Activated CD4-positive, alpha-beta T cell treated with anti-CD3 and anti-CD28 coated beads, Interleukin-2, amount 50 U/mL, for 4 hours (primary cell): ENCODE measurements around the gene EEA1.
A peak's percentile ranks its signal among the peaks of the same experiment; 100 is the strongest.
"Not testable (repeated sequence)": the region's sequence is repeated elsewhere in the genome, so short reads cannot be mapped to it uniquely, and the experiment has no call there.

Experiments
- DNase-seq, 2 experiments: peaks; one replicate each; pipeline ENCODE4 v3.0.0-alpha.2; 2020

Gene EEA1

GRCh38 chr12:92928962-92929915, at the start of gene EEA1:
Gene EEA1 (minus strand): TSS chr12:92929295. CDS start chr12:92929066, 229 bp downstream.
- peak; percentile 93 to 95 for DNase-seq

DNA sequence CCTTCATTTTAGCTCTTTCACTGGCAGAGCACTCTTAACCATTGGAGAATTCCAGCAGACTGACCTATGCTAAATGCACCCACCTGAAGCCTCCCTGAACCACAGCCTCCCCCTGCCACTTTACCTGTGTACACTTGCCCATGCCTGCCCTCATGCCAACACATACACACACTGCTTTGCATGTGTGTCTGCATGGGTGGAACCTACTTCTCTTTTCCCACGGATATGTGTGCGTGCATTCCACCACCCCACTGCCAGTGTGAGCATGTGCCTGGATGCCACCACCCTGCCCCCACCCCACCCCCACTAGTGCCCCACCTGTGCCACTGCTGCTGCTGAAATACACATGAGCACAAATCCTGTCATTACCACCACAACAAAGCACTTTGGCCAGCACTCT, 49.5 kb upstream of the EEA1 start:
- no peak for DNase-seq

DNA sequence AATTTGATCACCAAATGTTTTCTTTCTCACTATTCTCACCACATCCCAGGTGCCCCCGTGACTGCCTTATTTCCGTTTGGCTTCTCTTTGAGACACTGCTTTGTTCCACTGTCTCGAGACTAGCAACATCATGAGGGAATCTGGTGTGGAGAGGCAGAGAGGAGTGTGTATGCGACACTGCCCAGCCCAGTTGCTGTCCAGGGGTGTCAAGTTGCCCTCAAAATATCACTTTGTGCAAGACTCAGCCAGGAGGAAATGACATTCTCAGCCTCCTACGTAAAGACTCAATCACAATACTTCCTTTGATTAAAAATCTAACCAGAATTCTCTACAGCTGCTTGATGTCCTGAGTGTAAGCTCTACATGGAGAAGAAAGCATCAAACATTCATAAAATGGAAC, 48.2 kb upstream of the EEA1 start:
- DNase-seq = no peak

- no peak for DNase-seq
Observed at GRCh38 chr12:92974759-92975158, 45.7 kb upstream of the EEA1 start.

GRCh38 chr12:92973614-92974013, 44.5 kb upstream of the EEA1 start:
- no peak for DNase-seq

DNA sequence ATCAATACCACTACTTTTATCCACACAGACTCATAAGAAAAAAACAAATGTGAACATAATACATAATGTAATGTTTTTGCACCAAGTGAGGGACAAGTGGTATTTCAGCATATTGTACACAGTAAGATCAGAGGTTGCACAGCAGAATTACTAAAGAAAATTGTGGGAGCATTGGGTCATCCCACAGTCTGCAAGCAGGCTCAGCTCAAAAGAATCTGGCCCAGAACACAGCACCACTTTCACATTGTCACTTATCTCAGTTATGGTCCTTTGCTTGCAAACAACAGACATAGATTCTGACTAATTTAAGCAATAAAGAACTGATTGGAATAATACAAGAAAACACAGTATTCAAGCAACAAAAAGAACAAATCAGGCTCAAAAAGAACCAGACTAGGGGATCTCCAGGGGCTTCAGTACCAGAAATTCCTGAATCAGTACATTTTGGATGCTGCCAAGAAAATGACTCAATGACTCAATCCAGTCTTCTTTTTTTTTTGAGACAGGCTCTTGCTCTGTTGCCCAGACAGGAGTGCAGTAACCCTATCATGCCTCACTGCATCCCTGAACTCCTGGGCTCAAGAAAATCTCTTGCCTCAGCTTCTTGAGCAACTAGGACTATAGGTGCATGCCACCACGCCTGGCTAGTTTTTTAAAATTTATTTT, 42.9 kb upstream of the EEA1 start:
- no peak for DNase-seq

- DNase-seq = no peak
Observed at GRCh38 chr12:92968176-92968813, 39.2 kb upstream of the EEA1 start.

- not testable (repeated sequence) for DNase-seq
Observed at GRCh38 chr12:92964378-92964777, 35.3 kb upstream of the EEA1 start.

DNA sequence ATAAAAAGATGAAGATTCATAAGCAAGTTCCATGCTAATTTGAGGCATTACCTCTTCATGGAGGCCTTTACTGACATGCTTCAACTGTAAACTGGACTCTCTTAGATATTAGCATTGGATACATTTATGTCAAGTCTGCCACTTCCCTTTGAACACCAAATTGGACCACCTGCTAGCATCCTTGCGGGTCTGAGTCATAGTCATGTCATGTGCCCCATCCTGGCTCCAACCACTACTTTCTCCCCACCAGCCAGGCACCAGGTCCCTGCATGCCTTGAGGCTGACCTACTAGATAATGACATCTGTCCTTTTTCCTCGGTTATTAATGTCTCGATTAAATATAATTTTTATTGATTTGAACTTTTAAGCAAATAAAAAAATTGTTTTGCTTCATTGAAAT, 32.9 kb upstream of the EEA1 start:
- no peak for DNase-seq

DNA sequence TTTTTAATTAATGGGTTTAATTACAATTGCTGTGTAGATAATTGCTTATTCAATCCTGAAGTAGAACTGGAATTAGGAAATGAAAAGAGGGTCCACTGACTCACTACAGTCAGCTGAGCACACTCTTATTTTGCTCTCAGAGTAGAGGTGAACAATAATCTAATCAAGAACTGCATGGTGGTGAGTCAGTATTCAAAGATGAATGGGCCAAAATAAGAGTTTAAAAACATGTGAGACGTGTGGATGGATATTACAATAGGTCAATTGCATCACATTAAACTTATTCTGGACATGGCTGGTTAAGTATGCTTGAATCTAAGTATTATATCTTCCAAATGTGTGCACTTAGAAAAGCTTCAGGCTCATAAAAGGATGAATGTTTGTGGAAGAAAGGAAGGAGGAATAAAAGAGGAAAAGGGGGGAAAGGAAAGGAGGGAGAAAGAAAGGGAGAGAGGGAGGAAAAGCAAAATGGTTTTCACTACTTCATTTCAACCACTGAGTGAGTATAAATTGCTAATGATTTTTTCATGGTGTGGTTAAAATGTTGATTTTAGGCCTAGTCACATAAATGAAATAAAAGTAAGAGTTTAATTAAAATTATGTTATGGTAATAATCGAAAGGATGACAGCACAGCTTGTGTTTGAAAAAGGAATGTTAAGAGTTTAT, 27.0 kb upstream of the EEA1 start:
- no peak for DNase-seq

GRCh38 chr12:92953747-92954146, 24.7 kb upstream of the EEA1 start:
- no peak for DNase-seq

DNA sequence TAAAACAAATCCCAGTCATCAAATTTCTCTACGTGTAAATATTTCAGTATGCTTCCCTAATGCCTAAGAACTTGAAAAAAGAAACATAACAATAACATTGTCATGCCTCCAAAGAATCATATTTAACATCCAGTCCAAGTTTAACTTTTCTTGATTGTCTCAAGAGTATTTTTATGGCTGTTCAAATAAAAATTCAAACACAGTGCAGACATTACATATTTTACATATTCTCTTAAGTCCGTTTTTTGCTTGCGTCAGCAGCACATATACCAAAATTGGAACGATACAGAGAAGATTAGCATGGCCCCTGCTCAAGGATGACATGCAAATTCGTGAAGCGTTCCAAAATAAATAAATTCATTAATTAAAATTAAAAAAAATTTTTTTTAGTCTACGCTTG, 23.3 kb upstream of the EEA1 start:
- no peak for DNase-seq

GRCh38 chr12:92951006-92951405, 21.9 kb upstream of the EEA1 start:
- DNase-seq = no peak

DNA sequence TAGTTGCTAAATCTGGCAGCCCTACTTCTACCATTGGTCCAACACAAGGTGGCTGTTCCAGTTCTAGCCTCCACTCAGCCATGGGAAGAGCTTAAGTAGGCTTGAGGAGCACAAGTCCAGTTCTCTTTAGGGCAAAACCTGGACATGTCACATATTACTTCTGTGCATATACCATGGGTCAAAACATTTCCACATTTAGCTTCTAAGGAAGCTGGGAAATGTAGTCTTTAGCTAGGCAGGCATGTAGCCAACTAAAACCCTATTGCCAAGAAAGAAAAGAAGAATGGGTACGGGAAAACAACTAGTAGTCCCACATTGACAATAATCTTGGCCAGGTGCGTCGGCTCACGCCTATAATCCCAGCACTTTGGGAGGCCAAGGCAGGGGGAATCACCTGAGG, 20.9 kb upstream of the EEA1 start:
- no peak for DNase-seq

- DNase-seq = no peak
Observed at GRCh38 chr12:92949466-92949865, 20.4 kb upstream of the EEA1 start.

GRCh38 chr12:92947589-92948215, 18.6 kb upstream of the EEA1 start:
- DNase-seq = no peak

GRCh38 chr12:92945659-92946220, 16.6 kb upstream of the EEA1 start:
- DNase-seq = no peak

GRCh38 chr12:92943482-92944250, 14.6 kb upstream of the EEA1 start:
- no peak for DNase-seq

- DNase-seq = no peak
Observed at GRCh38 chr12:92942905-92943304, 13.8 kb upstream of the EEA1 start.

DNA sequence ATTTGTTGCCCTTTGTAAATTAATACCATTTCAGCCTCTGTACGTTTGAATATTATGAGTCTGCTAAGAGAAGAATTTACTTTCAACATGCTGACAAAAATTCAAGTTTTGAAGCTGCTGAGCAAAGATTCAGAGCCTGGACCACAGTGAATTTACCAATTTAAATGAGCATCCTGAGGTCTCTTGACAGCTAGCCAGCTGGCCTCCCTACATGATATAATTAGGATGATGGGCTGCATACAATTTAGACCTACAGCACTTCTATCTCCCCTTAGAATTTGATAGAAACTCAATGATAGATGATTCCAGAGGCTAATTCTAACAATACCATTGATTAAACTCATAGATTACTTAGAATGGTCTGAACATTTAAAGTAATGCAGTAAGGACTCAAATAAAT, 10.0 kb upstream of the EEA1 start:
- DNase-seq = no peak

- no peak for DNase-seq
Observed at GRCh38 chr12:92938638-92939037, 9.5 kb upstream of the EEA1 start.

- DNase-seq = no peak
Observed at GRCh38 chr12:92938018-92938417, 8.9 kb upstream of the EEA1 start.
